ENCODE results near the gene KRTAP19-6. TPM values are rescaled to one million over a fixed set of nuclear protein-coding genes. Genes with fewer than 3 reads are reported as not detected.
"Not testable (repeated sequence)": the region's sequence is repeated elsewhere in the genome, so short reads cannot be mapped to it uniquely, and the experiment has no call there.

Gene KRTAP19-6
- total RNA-seq, 6 experiments from 2014 or later = not detected

DNA sequence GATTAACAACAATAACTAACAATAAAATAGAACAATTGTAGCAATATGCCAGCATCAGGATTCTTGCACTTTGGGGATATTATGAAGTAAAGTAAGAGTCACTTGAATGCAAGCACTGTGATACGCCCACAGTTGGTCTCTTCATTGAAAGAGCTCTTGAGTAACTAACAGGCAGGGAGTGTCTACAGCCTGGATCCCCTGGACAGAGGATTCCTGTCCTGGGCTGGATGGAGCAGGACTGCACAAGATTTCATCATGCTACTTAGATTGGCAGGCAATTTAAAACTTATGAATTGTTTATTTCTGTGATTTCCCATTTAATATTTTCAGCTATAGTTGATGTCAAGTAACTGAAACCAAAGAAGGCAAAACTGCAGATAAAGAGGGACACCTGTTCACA is 26.0 kb downstream of the KRTAP19-6 start:
- no peak for DNase-seq

DNA sequence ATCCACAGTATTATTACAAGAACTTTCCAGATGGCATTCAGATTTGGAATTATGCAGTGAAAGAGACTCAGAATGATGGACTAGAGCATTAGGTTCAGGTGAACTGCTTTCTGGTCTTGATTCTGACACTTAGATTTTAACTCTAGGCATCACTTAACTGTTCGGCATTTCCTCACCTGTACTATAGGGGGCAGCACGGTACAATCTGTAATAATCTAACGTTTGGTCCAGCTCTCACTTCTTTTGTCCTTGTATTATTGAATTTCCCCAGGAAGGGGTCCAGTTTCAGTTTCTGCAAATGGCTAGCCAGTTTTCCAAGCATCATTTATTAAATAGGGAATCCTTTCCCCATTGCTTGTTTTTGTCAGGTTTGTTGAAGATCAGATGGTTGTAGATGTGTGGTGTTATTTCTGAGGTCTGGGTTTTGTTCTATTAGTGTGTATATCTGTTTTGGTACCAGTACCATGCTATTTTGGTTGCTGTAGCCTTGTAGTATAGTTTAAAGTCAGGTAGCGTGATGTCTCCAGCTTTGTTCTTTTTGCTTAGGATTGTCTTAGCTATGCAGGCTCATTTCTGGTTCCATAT is 36.0 kb downstream of the KRTAP19-6 start:
- H3K4me3 ChIP-seq; H3K27ac ChIP-seq; ATAC-seq; DNase-seq; H3K9me3 ChIP-seq; H3K27me3 ChIP-seq; H3K36me3 ChIP-seq; H3K4me1 ChIP-seq; intact Hi-C loops (cut with DNase I): not testable (repeated sequence)
- WGBS (ENCODE audit: insufficient coverage, low coverage, low lambda C conversion rate, missing lambda C conversion rate) = 23% methylated on average over 4 of the region's 4 CpGs
- TF ChIP-seq, protein P1, sequence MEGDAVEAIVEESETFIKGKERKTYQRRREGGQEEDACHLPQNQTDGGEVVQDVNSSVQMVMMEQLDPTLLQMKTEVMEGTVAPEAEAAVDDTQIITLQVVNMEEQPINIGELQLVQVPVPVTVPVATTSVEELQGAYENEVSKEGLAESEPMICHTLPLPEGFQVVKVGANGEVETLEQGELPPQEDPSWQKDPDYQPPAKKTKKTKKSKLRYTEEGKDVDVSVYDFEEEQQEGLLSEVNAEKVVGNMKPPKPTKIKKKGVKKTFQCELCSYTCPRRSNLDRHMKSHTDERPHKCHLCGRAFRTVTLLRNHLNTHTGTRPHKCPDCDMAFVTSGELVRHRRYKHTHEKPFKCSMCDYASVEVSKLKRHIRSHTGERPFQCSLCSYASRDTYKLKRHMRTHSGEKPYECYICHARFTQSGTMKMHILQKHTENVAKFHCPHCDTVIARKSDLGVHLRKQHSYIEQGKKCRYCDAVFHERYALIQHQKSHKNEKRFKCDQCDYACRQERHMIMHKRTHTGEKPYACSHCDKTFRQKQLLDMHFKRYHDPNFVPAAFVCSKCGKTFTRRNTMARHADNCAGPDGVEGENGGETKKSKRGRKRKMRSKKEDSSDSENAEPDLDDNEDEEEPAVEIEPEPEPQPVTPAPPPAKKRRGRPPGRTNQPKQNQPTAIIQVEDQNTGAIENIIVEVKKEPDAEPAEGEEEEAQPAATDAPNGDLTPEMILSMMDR (IDR thresholded peaks at IDR 0.05) = peak in 2 of 4 donors; percentile 33 to 38

More for the DNA sequence above, 26.0 kb downstream of the KRTAP19-6 start:
- H3K27ac ChIP-seq = no peak overlapping the region
- H3K4me1 ChIP-seq = no peaks in the 10 kb centered on the region
- no peaks in the 10 kb centered on the region for H3K36me3 ChIP-seq
- no peak overlapping the region for H3K4me3 ChIP-seq
- no peak for ATAC-seq
- H3K27me3 ChIP-seq = no peaks in the 10 kb centered on the region
- 10% methylated on average over 1 of the region's 1 CpG for WGBS (ENCODE audit: insufficient coverage, low coverage, low lambda C conversion rate, missing lambda C conversion rate)
- no peaks in the 10 kb centered on the region for H3K9me3 ChIP-seq
- TF ChIP-seq POLR2A (IDR thresholded peaks at IDR 0.05) = no peak
- TF ChIP-seq, protein P1 (IDR thresholded peaks at IDR 0.05) = no peak
- intact Hi-C loops (cut with DNase I) = no loop called here

DNA sequence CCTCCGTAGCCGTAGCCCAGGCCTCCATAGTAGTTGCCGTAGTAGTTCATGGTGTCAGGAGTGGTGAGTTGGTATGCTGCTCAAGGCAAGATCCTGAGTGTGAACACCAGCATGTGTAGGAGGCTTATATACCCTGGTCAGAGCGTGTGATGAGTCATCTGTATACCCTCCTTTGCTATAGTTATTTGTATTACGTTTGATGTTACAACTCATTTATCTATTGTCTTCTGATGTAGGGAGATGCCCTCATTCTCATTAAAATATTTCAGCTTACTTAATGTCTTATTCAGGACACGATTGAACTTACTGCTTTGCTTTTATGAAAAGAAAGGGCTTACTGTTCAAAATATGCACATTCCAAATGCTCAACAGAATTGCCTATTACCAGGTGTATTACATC is 39.6 kb downstream of the KRTAP19-6 start, which contains the start of gene KRTAP19-5:
KRTAP19-5 (minus strand) TSS at position 101 of the 400 bp plus-strand sequence; CDS start at position 50, 51 bp downstream.
- H3K36me3 ChIP-seq = no peaks in the 10 kb centered on the region
- no peak within 1 kb of the TSS for H3K4me3 ChIP-seq
- H3K4me1 ChIP-seq = no peaks in the 10 kb centered on the region
- TF ChIP-seq, protein P1 (IDR thresholded peaks at IDR 0.05) = no peak
- TF ChIP-seq POLR2A (IDR thresholded peaks at IDR 0.05) = no peak
- H3K27me3 ChIP-seq = no peaks in the 10 kb centered on the region
- H3K9me3 ChIP-seq = peaks cover 0 to 3% (median 0%) of the 10 kb centered on the region in 4 donors
- 42% methylated on average over 3 of the region's 6 CpGs for WGBS (ENCODE audit: insufficient coverage, low coverage, low lambda C conversion rate, missing lambda C conversion rate)
- no peak for ATAC-seq
- no peak within 1 kb of the TSS for H3K27ac ChIP-seq
- no peak for DNase-seq
- intact Hi-C loops (cut with DNase I) = no loop called here

DNA sequence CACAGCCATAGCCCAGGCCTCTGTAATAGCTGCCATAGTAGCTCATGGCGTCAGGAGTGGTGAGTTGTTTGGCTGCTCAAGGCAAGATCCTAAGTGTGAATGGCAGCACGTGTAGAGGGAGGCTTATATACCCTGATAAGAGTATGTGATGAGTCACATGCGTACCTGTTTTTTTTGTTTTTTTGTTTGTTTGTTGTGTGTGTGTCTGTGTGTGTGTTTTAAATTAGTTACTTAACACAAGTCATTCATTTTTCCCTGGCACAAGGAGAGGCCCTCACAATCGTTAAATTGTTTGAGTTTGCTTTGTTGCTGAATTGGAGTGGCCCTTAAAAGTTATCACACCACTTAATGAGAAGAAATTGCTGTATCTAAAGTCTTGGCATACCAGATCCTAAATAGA is 44.6 kb downstream of the KRTAP19-6 start, which contains the start of gene KRTAP19-4:
KRTAP19-4 (minus strand) TSS at position 101 of the 400 bp plus-strand sequence; CDS start at position 46, 55 bp downstream.
- Histone ChIP-seq H3K4me1 (no peaks in the 10 kb centered on the region), H3K27ac (no peak within 1 kb of the TSS), H3K9me3 (no peaks in the 10 kb centered on the region), H3K36me3 (no peaks in the 10 kb centered on the region), H3K4me3 (no peak within 1 kb of the TSS), H3K27me3 (no peaks in the 10 kb centered on the region)
- TF ChIP-seq, protein P1 (IDR thresholded peaks at IDR 0.05) = no peak
- TF ChIP-seq POLR2A (IDR thresholded peaks at IDR 0.05) = no peak
- ATAC-seq (no peak), DNase-seq (no peak)
- WGBS (ENCODE audit: insufficient coverage, low coverage, low lambda C conversion rate, missing lambda C conversion rate) = 51% methylated on average over 4 of the region's 4 CpGs
- intact Hi-C loops (cut with DNase I) = no loop called here

Measured in right lobe of liver (tissue), 6 donors.